GM12872 (cell line): Measurements from ENCODE around the gene TSPAN11.

Experiments used
- TF ChIP-seq, protein P1 (sequence below): IDR thresholded peaks from 3 replicates; pipeline ENCODE4 v1.5.1; 2011; ENCODE audit warnings: low read depth, mild to moderate bottlenecking, low read length, moderate library complexity; ENCODE audit not compliant: insufficient read depth

The TSPAN11 gene

DNA sequence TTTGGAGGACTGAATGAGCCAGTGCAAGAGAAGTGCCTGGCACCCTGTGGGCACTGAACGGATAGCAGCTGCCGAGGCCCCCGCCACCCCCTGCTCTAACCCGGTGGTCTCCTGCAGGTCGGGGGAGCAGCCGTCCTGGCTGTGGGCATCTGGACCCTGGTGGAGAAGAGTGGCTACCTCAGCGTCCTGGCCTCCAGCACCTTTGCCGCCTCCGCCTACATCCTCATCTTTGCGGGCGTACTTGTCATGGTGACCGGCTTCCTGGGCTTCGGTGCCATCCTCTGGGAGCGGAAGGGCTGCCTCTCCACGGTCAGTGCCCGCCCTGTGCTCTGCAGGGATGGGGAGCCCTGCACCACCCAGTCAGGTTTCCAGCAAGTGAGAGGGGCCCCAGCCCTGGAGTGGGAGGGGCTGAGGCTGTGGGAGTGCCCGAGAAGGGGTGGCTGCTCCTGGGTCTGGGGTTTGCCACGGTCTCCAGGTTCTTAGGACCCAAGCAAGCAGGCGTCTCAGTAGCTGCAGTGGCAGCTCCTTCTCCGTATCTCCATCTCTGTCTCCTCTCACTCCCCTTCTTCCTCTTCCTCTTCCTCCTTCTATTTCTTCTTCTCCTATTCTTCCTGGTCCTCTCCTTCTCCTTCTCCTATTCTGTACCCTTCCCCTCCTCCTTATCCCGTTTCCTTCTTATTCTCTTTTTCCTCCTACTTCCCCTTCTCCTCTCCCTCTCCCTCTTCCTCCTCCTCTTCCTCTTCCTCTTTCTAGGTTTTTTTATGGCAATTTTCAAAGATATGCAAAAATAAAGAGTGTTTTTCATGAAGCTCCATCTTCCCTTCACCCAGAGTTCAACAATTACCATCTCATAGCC is 37.4 kb downstream of the TSPAN11 start:
- TF ChIP-seq, protein P1, sequence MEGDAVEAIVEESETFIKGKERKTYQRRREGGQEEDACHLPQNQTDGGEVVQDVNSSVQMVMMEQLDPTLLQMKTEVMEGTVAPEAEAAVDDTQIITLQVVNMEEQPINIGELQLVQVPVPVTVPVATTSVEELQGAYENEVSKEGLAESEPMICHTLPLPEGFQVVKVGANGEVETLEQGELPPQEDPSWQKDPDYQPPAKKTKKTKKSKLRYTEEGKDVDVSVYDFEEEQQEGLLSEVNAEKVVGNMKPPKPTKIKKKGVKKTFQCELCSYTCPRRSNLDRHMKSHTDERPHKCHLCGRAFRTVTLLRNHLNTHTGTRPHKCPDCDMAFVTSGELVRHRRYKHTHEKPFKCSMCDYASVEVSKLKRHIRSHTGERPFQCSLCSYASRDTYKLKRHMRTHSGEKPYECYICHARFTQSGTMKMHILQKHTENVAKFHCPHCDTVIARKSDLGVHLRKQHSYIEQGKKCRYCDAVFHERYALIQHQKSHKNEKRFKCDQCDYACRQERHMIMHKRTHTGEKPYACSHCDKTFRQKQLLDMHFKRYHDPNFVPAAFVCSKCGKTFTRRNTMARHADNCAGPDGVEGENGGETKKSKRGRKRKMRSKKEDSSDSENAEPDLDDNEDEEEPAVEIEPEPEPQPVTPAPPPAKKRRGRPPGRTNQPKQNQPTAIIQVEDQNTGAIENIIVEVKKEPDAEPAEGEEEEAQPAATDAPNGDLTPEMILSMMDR, result no peak

DNA sequence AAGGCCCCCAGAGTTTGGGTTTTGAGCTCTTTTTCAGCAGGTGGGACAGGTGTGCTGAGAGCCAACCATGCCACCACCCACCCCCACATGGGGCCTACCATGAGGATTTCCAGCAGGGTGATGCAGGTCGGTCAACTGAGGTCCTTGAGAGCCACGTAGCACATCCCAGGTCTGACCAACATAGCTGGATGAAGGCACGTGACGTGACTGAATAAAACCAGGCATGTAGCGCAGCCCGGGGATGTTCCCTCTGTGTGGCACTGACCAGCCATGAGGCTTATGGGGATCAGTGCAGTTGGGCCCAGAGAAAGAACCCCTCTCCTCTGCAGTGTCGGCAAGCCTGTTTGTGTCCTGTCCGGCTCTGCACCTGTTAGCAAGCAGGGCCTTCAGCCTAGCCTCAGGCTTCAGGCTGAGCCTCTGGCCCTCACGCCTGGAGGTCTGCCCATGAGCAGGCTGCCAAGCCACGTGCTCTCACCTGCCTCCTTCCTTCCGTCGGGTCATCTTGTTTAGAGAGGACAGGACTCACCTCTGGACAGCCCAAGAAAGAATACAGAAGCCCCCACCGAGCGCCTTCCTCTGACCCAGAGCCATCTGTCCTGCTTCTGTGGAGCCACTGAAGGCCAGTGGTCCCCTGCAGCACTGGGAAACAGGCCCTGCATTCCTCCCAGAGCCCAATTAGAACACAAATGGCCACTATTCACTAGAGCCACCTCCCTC is 38.5 kb downstream of the TSPAN11 start:
- TF ChIP-seq, protein P1, result no peak

DNA sequence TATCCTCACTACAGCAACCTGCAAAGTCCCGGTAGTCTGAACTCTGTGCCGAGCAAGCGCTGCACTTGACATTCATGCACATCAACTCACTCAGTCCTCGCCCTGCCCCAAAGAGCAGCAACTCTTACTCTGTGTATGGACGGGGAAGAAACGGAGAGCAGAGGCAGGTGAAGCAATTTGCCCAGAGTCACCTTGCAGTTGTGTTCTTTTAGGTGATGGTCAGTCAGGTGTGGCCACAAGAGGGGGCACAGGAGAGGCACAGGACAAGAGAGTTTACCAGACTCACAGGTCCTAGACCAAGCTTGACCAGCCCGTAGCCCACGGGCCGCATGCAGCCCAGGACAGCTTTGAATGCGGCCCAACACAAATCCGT is 39.1 kb downstream of the TSPAN11 start:
- TF ChIP-seq, protein P1, result no peak

DNA sequence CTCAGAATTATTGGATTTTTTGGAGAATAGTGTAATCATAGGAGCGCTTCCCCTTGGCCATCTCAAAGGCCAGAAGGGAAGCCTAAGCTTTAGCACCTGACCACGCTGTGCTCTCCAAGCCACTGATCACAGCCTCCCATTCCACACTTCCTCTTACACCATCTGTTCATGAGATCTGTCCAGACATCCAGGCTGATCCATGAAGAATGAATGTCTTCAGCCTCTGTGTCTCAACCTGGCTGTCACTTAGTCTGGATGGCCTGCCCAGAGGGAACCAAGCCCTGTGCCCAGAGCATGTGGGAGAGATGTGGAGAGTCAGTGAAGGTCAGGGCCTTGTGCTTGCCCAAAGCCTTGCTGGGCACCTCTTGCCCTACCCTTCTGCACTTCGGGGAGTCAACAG is 40.5 kb downstream of the TSPAN11 start:
- TF ChIP-seq, protein P1, result no peak

DNA sequence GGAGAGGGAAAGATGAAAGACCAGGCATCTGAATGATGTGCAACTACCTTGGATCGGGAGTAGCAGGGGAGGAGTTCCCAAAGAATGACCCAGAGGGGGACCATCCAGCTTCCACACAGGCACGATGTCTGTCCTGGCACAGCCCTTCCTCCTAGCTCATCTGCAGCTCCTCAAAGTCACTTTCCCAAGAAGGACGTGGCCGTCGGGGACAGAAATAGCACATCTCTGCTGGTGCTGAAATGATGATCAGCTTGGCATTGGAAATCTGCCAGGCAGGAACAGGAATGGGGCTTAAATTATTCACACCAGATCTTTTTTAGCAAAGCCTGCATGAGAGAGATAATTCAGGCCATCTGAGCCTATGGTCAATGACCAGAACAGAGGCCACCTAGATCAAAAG is 41.7 kb downstream of the TSPAN11 start:
- TF ChIP-seq, protein P1, result no peak

DNA sequence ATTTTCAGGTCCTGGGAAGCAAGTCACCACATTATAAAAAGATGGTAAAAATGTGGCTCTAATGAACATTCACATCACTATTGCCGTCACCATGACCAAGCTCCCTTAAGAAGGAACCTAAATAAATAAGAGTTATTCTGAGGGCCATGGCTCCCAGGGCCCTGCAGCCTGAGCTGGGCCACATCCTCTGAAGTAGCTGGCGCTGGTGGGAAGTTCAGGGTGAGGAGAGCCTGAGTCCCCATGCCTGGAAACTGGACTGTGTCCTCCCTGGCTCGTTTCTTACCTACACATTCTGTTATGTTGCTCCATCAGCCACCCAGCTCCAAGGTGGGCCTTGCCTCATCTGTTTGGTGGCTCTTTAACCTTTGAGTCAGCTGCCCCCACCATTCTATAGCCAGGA is 42.5 kb downstream of the TSPAN11 start:
- TF ChIP-seq, protein P1, result no peak

DNA sequence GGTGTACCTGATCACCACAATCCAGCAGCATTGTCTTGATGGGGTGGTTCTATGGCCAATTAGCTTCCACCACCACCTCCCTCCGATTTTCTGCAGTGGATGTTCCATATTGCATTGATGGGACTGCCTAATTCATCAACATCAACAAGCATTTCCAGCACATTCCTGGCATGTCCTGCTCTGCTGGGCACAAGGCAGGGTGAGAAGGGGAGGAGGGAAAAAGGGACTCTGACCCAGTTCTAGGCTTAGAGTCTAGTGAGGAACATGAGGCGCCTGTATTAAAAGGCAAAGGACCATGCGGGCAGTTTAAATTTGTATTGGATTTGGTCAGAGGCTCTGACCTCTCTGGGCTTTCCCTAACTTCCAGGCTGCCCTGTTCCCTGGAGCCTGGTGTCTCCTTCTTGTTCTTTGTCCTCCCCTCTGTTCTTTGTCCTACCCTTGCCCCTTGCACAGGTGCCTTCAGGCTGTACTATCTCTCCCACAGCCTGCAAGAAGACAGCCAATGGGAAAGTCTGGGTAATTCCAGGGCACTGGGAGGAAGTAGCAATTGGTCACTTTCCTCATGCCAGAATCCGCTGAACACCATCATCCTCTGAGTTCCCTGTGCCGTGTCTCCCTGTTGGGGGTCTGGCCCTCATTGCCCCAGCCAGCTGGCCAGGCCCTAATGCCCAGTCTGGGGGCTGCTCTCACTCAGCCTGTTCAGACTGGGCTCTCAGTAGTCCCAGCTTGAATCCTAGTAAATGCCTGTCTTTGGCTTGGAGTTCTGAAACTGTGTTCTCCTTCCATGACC is 43.3 kb downstream of the TSPAN11 start:
- TF ChIP-seq, protein P1, result no peak
